ENCODE results near the gene MACROD1. TPM values are rescaled to one million over a fixed set of nuclear protein-coding genes. Genes with fewer than 3 reads are reported as not detected.
A peak's percentile ranks its signal among the peaks of the same experiment; 100 is the strongest.

MACROD1 gene
- total and polyA plus RNA-seq, 10 of the 15 experiments (the other 5 are each of a cell fraction or from before 2014, with no cell fraction given): 1.2 to 22.7 (median 11.3) TPM; not detected in 1

DNA sequence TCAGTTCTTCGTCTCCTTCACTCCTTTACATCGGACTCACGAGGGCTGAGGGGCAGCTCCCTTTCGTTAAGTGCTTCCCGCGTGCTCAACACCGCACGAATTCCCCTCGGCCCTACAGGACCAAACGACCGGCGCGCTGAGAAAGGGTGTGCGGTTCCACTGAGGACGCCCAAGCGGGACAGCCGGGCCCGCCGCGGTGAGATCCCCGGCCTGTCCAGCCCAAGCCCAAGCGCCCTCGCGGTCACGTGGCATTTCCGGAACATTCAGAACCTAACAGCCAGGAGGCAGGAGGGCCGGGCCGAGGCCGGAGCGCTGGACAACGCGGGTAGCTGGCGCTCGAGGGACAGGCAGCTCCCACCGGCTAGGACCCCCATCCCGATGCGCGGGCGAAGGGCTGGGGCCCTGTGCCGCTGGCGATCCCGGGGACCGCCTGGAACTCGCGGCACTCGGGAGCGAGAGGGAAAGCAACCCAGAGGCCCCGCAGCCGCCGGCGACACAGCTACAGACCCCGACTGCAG lies 19.3 kb upstream of the MACROD1 start (continued):
- TF ChIP-seq, protein P1, sequence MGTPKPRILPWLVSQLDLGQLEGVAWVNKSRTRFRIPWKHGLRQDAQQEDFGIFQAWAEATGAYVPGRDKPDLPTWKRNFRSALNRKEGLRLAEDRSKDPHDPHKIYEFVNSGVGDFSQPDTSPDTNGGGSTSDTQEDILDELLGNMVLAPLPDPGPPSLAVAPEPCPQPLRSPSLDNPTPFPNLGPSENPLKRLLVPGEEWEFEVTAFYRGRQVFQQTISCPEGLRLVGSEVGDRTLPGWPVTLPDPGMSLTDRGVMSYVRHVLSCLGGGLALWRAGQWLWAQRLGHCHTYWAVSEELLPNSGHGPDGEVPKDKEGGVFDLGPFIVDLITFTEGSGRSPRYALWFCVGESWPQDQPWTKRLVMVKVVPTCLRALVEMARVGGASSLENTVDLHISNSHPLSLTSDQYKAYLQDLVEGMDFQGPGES (IDR thresholded peaks at IDR 0.05): no peak
- TF ChIP-seq, protein P2, sequence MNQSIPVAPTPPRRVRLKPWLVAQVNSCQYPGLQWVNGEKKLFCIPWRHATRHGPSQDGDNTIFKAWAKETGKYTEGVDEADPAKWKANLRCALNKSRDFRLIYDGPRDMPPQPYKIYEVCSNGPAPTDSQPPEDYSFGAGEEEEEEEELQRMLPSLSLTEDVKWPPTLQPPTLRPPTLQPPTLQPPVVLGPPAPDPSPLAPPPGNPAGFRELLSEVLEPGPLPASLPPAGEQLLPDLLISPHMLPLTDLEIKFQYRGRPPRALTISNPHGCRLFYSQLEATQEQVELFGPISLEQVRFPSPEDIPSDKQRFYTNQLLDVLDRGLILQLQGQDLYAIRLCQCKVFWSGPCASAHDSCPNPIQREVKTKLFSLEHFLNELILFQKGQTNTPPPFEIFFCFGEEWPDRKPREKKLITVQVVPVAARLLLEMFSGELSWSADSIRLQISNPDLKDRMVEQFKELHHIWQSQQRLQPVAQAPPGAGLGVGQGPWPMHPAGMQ (IDR thresholded peaks at IDR 0.05; ENCODE audit: borderline replicate concordance): no peak
- peak; percentile 8 for TF ChIP-seq RELA (IDR thresholded peaks at IDR 0.05; ENCODE audit: borderline replicate concordance, partially characterized antibody)
- peak; percentile 97 for TF ChIP-seq POLR2A (IDR thresholded peaks at IDR 0.05; ENCODE audit: low read depth, low read length)
- TF ChIP-seq BCL11A (IDR thresholded peaks at IDR 0.05; ENCODE audit: low read depth, low read length): no peak
- peak; percentile 91 for TF ChIP-seq BACH1 (IDR thresholded peaks at IDR 0.05; ENCODE audit: borderline replicate concordance)
- no peak for TF ChIP-seq CHD4 (IDR thresholded peaks at IDR 0.05)
- no peak for TF ChIP-seq MYC (IDR thresholded peaks at IDR 0.05; ENCODE audit: insufficient read depth, insufficient read length, insufficient replicate concordance, low read length, severe bottlenecking)
- no peak for TF ChIP-seq WRNIP1 (IDR thresholded peaks at IDR 0.05; ENCODE audit: borderline replicate concordance, low read depth, low read length)
- TF ChIP-seq, protein P3, sequence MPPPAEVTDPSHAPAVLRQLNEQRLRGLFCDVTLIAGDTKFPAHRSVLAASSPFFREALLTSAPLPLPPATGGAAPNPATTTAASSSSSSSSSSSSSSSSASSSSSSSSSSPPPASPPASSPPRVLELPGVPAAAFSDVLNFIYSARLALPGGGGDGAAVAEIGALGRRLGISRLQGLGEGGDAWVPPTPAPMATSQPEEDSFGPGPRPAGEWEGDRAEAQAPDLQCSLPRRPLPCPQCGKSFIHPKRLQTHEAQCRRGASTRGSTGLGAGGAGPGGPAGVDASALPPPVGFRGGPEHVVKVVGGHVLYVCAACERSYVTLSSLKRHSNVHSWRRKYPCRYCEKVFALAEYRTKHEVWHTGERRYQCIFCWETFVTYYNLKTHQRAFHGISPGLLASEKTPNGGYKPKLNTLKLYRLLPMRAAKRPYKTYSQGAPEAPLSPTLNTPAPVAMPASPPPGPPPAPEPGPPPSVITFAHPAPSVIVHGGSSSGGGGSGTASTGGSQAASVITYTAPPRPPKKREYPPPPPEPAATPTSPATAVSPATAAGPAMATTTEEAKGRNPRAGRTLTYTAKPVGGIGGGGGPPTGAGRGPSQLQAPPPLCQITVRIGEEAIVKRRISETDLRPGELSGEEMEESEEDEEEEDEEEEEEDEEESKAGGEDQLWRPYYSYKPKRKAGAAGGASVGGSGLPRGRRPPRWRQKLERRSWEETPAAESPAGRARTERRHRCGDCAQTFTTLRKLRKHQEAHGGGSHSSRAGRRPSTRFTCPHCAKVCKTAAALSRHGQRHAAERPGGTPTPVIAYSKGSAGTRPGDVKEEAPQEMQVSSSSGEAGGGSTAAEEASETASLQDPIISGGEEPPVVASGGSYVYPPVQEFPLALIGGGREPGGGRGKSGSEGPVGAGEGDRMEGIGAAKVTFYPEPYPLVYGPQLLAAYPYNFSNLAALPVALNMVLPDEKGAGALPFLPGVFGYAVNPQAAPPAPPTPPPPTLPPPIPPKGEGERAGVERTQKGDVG (CRISPR knock-in tag; IDR thresholded peaks at IDR 0.05): no peak

Data from GM12878 (cell line).